A204.1 (cell line): ENCODE results near the gene UMAD1.
A peak's percentile ranks its signal among the peaks of the same experiment; 100 is the strongest.

ENCODE experiments used
- FAIRE-seq: peaks from 2 replicates; lab custom pipeline; 2012; peaks lifted over from hg19 to GRCh38; lab: Jason Lieb, UNC

Gene UMAD1

DNA sequence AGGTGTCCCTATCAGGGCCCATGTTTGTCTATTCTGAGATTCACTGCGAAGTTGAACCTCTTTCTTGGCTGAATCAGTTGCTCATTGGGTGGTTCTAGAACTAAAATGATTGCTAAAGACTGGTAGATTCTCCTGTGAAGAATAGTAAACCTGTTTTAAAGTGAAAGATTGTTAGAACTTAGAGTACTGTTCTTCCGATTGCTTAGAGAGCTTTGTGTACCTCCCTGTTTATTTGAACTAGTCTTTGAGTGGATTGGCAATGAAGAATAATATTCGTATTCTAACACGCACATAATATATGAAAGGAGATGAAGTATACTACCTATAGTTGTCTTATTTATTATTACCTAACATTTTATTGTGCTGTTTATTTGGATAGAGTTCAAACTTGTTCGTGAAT is 202.7 kb downstream of the UMAD1 start:
- no peak for FAIRE-seq

DNA sequence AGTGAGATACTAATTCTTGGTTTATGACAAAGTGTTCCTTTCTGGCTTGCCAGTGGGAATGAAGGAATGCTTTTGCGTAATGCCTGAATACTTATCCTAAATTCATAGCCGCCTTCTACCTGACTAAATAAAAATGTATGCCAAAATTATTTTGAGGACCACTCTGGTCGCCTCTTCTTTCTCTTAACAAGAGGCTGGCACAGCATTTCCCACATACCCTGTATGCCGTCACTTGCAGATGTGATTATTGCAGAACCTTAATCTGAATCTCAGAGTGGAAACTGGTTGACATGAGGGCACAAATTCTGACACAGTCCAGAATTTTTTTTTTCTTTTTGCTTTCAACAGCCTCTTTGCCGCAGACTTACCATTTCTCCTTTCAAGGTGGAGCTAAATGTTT is 203.4 kb downstream of the UMAD1 start:
- no peak for FAIRE-seq

DNA sequence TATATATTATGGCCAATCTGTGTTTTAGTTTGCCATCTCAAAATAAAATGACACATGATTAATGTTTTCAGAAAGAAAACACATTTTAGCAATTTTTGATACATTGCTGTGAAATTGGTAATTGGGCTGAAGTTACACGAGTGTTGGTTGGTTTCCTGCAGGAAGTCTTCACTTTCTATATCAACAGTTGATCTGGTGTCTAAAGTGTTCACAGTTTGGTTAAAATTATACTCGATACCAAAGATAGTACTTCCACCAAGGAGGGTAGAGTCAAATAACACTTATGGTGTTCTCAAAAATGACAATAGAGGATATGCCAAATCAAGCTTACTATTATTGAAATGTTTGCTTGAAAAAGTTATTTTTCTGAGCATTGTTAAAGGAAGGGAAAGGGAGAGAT is 207.7 kb downstream of the UMAD1 start:
- no peak for FAIRE-seq

DNA sequence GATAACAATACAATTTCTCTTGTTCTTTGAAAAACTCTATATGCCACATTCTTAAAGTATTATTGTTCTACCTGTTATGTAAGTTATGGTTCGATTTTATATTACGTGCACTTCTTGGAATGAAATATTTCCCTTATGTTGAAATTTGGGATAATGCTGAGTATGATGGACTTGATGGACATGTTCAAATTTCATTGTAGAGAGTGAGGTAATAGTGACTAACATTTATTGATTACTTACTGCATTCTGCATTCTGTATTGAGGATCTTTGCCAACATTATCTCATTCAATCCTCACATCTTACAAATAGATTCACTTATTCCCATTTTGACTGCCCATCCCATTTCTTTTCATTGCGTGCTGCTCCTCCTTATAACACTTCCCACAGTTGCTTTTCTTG is 208.3 kb downstream of the UMAD1 start:
- FAIRE-seq: no peak

DNA sequence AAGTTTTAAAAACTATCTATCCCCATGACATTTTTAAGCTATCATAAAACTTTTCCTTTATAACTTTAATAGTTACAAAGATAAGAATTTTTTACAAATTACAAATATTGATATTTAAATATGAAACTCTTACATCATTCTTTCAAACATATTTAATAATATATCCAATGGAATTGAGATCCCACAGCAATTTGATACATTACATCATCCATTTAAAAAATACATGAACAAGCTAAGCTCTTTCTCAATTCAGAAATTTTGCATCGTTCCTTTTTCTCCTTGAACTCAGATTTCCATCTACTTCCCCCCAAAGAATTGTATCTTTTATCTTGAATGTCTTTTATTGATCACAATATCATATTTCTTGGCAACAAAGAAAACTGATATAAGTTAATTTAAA is 209.6 kb downstream of the UMAD1 start:
- no peak for FAIRE-seq

DNA sequence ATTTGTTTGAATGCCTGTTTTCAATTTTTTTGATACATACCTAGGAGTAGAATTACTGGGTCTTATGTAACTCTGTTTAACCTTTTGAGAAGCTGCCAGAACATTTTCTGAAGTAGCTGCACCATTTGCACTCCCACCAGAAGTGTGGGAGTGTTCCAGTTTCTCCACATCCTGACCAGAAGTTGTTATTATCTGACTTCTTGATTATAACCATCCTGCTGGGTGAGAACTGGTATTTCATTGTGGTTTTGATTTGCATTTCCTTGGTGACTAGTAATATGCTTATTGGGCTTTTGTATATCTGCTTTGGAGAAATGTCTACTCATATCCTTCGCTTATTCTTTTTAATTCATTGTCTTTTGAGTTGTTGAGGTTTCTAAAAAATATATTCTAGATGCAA is 210.8 kb downstream of the UMAD1 start:
- FAIRE-seq: no peak

DNA sequence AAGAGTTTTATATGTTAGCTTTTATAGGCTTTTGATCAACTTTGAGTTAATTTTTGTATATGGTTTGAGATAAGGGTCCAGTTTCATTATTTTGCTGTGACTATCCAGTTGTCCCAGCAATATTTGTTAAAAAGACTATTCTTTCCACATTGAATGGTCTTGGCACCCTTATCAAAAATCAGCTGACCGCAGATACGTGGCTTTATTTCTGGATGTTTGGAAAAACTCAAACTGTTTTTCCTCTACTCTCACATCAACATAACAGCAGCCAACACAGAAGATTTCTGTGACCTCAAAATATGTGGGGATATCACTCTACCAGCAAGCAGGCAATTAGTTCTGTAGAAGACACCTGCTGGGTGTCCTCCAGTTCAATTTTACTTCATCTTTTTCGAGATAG is 211.4 kb downstream of the UMAD1 start:
- no peak for FAIRE-seq

DNA sequence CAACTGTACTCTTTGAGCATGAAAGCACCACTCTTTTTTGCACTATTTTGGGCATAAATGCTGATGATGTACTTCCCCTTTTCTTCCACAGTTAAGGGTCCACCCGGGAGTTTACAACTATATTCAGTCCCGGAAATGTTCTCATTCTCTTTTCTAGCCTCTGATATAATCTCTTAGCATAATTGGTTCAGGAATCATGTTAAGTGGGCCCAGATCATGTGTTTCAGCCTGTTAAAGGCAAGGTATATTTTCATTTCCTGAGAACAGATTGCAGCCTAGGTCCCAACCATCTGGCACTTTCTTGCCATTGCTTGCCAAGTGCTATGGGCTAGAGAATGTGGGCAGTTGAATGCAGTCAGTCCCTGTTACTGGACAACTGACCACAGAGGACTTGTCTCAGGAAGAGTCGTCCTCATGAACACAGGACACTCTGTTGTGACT is 216.6 kb downstream of the UMAD1 start:
- FAIRE-seq: no peak

DNA sequence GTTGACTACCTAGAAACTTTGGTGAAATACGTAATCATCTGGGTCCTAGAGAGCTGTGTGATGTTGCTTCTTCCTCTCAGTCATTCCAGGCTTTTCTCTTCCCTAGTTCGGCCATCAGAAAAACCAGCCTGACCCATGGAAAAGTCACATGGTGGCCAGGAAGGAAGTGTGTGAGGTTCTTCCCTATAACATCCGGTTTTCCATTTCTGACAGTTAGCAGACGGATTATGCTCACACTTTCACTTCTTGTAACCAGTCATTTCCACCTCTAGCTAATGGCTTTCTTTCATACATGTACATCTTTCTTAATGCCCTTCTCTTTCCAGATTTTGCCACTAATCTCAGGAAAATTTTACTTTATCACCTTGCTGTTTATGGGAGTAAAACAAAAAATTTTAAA is 218.0 kb downstream of the UMAD1 start:
- no peak for FAIRE-seq

DNA sequence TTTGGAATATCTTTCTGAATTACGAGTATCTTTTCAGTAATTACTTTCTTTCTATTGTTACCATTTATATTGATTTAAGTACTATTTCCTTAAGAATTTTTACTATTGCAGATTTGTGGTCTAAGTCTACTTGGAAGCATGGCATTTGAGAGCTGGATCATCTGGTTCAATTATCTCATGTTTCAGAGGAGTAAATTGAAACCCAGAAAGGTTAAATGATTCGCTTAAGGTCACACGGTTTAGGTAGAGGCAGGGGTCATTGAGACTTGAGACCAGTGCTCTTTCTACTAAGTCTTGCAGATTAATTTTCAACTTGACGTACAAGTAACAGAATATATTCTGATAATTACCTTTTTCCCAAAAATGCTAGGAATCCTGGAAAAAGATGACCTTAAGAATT is 218.9 kb downstream of the UMAD1 start:
- FAIRE-seq: no peak

DNA sequence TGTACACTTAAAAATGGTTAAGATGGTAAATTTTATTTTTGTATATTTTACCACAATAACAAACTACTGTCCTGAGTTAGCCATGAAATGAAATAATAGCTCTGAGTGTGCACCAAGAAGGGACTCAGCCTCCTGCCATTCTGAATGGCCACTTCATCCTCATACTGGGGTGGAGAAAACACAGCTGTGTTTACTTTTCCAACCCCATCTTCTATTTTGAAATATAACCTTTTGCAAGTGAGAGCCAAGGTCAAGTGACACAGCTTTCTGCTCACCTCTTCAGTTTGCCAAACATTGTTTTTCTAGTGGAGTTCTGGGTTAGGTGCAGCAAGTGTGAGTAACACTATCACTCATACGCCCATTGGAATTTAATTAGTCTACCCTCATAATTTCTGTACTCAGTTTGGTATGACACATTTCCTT is 220.7 kb downstream of the UMAD1 start:
- FAIRE-seq: no peak

DNA sequence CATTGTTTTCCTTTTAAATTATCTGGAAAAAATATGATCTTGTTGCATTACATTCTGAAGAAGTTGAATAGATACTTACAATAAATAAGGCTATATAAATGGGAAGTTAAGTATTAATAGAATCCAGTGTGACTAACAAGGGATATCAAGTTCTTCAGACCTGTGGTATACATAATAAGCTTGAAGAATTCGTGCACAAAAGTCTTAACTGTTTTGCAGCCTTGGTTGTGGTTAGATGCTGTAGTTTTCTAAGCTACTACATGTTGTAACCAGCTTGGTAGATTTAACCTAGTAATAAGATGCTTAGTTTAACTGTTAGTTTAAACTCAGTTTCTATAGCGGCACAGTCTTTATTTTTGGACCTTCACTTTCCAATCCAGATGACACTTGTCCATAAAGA is 221.8 kb downstream of the UMAD1 start:
- peak; percentile 19 for FAIRE-seq

DNA sequence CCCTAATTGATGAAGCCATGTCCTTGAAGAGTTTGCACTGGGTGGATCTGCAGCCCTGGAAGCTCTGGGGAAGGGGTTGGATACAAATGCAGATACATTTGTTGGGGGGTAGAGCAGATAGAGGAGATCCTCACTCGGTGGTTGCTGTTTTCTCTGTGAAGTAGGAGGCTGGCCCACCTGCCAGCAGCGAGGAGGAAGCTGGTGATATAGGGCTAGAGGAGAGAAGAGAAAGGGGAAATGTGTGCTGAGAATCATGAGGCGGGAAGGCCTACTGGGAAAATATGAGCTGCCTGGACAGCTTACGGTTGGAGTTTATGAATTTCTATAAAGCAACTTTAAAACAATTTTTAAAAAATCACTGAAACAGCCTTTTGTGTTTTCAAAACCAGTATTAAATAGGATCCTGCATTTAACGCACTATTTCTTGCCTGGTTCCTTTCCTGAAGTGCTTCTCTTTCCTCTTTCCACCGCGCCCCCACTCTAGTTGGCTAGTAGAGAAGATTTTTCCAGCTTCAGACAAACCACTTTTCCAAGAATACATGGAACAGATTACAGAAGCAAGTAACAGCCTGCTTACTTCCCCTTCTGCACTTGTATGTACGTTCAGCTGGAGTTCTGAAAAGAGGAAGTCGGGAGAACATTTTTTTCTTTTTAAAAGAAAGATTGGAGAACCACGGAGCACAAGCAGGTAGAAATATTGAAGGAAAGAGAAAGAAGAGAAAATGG is 227.5 kb downstream of the UMAD1 start:
- no peak for FAIRE-seq

DNA sequence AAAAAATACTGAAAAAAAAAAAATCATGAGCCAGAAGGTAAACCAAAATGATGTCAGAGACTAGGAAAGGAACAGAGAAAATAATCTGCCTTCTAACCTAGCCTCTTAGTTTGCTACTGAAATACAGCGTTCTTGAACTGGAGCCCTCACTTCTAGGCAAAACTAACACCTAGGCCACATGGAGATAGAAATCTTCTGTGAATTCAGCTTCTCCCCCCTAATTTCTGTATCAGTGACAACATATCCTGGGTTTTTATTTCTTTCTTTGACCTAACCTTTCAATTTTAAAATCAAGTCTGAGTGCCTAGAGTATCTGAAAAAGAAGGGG is 228.0 kb downstream of the UMAD1 start:
- FAIRE-seq: no peak

DNA sequence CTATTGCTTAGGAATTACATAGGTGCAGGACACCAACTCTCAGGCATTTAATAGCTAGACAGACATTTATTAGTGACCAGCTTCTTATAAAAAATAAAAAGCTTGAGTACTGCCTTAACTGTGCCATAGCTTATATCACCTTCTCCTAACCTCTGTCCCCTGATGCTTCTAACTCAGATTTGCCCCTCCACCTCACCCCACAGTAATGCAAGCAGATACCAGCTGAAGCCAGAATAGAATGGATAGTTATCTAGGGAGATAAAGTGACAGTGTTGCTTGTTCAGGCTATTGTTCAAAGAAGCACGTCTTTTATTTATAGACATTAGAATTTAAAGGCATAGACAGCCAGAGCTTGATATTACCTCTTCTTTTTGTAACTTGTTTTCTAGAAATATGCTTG is 228.5 kb downstream of the UMAD1 start:
- FAIRE-seq: no peak

DNA sequence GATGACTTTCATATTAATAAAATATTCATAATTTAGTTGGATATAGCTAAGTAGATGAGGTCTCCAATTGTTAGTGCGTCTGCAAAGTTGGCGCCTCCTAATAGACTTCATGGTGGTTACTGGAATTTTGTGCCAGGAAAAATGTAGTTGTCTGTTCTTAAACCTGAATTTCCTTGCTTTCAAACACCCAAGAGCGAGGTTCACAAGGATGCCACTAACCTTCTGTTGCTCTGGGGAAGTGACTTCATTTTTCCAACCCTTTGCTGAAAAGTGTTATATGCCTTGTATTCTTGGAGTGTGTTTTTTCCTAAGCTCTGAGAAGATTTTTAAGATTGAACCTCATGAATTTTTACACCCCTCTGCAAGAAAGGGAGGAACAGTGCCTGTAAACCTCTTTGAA is 229.1 kb downstream of the UMAD1 start:
- FAIRE-seq: no peak

DNA sequence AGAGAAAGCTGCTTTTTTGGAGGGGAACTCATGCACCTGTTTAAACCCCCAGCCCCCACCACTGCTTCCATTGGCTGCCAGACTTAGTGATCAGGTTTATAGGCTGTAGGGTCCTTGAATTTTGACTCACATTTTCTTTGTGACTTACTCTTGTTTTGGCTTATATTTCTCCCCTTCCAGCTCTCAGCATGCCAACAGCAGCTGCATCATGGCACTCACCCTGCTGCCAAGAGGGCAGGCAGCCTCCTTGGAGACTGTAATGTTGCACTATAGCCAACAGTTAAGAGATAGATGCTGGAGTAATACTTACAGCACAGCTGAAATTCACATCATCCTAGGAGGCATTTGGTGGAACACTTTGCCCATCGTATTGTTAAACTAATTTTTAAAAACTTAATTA is 230.0 kb downstream of the UMAD1 start:
- FAIRE-seq: no peak

DNA sequence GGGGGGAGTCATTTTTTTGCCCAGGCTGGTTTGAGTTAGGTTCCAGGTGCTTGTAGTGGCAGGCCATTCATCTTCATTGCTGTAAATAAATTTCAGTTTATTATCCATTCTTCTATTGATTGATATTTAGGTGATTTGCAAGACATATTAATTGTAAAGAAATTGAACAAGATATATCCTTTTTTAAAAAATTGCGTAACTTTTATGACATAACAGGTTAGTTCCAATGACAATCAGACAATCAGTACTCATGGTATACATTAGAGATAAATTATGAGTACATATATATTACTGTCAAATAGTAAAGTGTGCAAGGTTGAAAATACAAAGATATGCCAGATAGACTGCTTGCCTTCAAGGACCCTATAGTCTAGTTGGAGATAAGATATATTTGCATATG is 235.9 kb downstream of the UMAD1 start:
- no peak for FAIRE-seq

DNA sequence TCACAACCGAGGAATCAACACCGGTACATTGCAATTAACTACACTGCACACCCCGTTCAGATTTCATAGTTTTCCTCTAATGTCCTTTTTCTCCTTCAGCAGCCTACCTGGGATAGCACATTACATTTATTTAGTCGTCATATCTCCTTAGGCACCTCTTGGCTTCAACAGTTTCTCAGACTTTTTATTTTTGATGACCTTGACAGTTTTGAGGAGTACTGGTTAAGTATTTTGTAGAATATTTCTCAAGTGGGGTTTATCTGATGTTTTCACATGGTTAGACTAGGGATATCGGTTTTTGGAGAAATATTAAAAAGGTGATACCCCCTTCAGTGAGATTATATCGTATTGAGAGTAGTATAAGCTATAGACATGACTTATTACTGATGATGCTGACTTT is 241.0 kb downstream of the UMAD1 start:
- no peak for FAIRE-seq

DNA sequence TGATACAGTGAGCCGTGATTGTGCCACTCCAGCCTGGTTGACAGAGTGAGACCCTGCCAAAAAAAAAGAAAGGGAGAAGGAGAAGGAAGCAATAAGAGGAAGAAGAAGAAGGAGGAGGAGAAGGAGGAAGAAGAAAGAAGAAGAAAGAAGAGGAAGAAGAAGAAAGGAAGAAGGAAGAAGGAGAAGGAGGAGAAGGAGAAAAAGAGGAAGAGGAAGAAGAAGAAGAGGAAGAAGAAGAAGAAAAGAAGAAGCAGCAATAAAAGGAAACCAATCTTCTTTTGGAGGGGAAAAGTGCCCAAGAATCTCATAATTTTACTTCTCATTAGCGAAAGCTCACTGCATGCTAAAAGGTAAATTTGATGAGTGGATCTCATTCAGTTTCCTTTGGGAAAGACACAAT is 242.3 kb downstream of the UMAD1 start:
- FAIRE-seq: no peak

DNA sequence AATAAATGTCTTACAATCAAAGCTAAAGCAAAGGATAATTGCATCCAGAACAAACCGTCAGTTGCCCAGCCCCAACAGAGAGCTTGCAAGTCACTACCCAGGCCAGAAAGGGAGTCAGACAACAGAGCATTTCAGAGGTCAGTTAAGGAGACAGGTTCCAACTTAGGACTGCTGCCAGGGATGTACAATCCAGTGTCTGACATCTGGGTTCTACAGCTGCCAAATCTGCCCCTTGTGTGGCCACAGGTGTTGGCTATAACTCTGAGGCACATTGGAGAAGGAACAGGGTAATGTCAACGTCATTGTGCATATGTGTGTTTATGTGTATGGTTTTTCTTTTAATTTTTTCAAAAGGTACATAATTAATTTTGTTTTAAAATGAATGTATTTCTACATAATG is 242.8 kb downstream of the UMAD1 start:
- no peak for FAIRE-seq

DNA sequence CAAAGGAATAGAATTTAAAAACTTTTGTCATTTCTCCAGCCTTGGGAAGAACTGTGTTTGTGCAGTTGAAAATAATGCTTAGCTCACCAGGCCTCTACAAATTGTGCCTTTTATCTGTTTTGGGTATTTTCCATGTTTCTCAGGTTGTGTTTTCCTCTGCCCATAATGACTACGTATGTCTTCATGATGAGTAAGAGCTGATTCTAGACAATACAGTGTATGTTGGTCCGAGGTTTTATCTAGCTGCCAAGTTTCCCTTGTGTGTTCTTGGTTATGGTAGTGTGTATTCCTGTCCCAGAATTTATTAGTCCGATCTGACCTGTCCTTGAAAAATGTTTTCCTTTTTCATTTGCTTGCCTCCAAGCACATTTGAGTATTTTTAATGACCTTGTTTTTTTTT is 244.3 kb downstream of the UMAD1 start:
- FAIRE-seq: no peak

DNA sequence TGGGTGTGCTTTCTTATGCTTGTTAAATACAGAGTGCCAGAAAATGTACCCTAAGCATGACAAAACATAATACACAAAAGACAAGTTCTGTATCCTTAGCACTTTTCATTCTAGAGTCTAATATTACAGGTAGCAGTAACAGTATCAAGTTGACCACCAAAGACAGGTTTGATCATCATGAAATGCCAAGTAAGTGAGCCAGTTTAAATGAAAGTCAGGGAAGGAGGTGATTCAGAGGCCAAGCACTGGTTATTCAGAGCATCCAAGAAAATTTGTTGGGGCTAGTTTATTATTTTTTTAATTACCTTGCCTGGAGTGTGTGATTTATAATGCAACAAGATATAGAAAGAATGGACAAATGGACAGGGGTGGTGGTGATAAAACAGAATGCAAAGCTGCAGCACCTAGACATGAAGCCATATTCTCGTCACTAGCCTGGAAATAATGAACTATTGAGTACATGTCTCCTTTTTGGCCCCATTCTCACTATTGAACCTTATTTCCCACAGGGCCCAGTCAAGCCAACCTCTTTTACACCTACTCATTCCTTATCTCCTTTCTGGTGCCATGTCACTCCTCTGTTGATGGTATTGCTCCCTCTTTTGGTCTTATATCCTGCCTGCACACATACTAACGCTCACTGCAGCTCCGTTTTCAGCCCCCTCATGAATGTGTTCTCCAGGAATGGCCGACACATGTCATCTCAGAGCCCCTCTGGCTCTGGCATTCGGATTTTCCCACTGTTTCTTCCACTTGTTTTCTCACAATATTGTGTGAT is 249.4 kb downstream of the UMAD1 start:
- no peak for FAIRE-seq

DNA sequence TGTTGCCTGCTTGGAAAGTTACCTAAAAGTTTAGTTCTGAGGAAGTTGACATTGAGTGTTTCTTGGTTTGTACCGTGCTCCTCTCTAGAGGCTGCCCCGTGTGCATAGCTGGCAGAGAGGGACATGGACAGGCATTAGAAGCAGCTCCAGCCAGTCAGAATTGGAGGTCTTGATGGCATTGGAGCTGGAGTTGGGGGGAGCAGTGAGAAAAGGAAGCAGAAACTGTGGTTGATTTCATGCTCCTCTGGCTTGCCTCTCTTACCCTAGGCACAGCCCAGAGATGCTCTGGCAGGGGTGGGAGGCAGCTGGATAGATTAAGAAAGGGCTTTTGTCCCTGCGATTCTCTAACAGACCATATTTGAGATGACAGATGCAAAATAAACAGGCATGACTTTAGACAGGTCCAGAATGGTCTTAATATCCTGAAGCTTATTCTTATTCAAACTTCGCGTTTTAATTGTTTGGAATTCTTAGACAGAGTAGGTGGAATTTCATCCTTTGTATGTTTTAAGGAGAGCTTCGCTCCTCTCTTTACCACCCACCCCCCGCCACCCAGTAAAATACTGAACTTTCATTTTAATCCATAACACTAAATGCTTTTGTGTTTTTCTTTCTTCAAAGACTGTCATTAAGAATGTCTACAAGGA is 254.6 kb downstream of the UMAD1 start:
- FAIRE-seq: no peak
